ENCODE measurements around the gene USP40.

Gene USP40

GRCh38 chr2:233492078-233492477 is 74.5 kb downstream of the USP40 start:
- H3K36me3 ChIP-seq (ENCODE audit: control insufficient read depth, insufficient read depth, low read length): no peaks in the 10 kb centered on the region
- H3K9ac ChIP-seq (ENCODE audit: low read depth, low read length): no peak overlapping the region
- no peaks in the 10 kb centered on the region for H3K9me3 ChIP-seq (ENCODE audit: control insufficient read depth, insufficient read depth, low read length)
- H3K4me1 ChIP-seq (ENCODE audit: control insufficient read depth, insufficient read depth, low read length): no peaks in the 10 kb centered on the region
- H3K27me3 ChIP-seq (ENCODE audit: control insufficient read depth, insufficient read depth, low read length): no peaks in the 10 kb centered on the region
- H3K4me3 ChIP-seq (ENCODE audit: low read depth, low read length): no peak overlapping the region

- Histone ChIP-seq H3K27me3 (ENCODE audit: control insufficient read depth, insufficient read depth, low read length) (no peaks in the 10 kb centered on the region), H3K9ac (ENCODE audit: low read depth, low read length) (no peak overlapping the region), H3K36me3 (ENCODE audit: control insufficient read depth, insufficient read depth, low read length) (no peaks in the 10 kb centered on the region), H3K9me3 (ENCODE audit: control insufficient read depth, insufficient read depth, low read length) (no peaks in the 10 kb centered on the region), H3K4me1 (ENCODE audit: control insufficient read depth, insufficient read depth, low read length) (no peaks in the 10 kb centered on the region), H3K4me3 (ENCODE audit: low read depth, low read length) (no peak overlapping the region)
These were observed 75.3 kb downstream of the USP40 start for GRCh38 chr2:233491326-233491725.

GRCh38 chr2:233490831-233491230 is 75.8 kb downstream of the USP40 start:
- Histone ChIP-seq H3K4me3 (ENCODE audit: low read depth, low read length) (no peak overlapping the region), H3K9me3 (ENCODE audit: control insufficient read depth, insufficient read depth, low read length) (no peaks in the 10 kb centered on the region), H3K9ac (ENCODE audit: low read depth, low read length) (no peak overlapping the region), H3K36me3 (ENCODE audit: control insufficient read depth, insufficient read depth, low read length) (no peaks in the 10 kb centered on the region), H3K27me3 (ENCODE audit: control insufficient read depth, insufficient read depth, low read length) (no peaks in the 10 kb centered on the region), H3K4me1 (ENCODE audit: control insufficient read depth, insufficient read depth, low read length) (no peaks in the 10 kb centered on the region)

- no peaks in the 10 kb centered on the region for H3K4me1 ChIP-seq (ENCODE audit: control insufficient read depth, insufficient read depth, low read length)
These were observed 76.9 kb downstream of the USP40 start for GRCh38 chr2:233489666-233490065.

GRCh38 chr2:233489143-233489542 is 77.4 kb downstream of the USP40 start:
- Histone ChIP-seq H3K36me3 (ENCODE audit: control insufficient read depth, insufficient read depth, low read length) (no peaks in the 10 kb centered on the region), H3K9me3 (ENCODE audit: control insufficient read depth, insufficient read depth, low read length) (no peaks in the 10 kb centered on the region)

More at GRCh38 chr2:233489666-233490065, 76.9 kb downstream of the USP40 start:
- Histone ChIP-seq H3K9ac (ENCODE audit: low read depth, low read length) (no peak overlapping the region), H3K27me3 (ENCODE audit: control insufficient read depth, insufficient read depth, low read length) (no peaks in the 10 kb centered on the region), H3K36me3 (ENCODE audit: control insufficient read depth, insufficient read depth, low read length) (no peaks in the 10 kb centered on the region), H3K9me3 (ENCODE audit: control insufficient read depth, insufficient read depth, low read length) (no peaks in the 10 kb centered on the region), H3K4me3 (ENCODE audit: low read depth, low read length) (no peak overlapping the region)

GRCh38 chr2:233487748-233488345 is 78.7 kb downstream of the USP40 start:
- no peak overlapping the region for H3K4me3 ChIP-seq (ENCODE audit: low read depth, low read length)
- no peaks in the 10 kb centered on the region for H3K27me3 ChIP-seq (ENCODE audit: control insufficient read depth, insufficient read depth, low read length)
- no peaks in the 10 kb centered on the region for H3K9me3 ChIP-seq (ENCODE audit: control insufficient read depth, insufficient read depth, low read length)
- H3K4me1 ChIP-seq (ENCODE audit: control insufficient read depth, insufficient read depth, low read length): no peaks in the 10 kb centered on the region
- no peaks in the 10 kb centered on the region for H3K36me3 ChIP-seq (ENCODE audit: control insufficient read depth, insufficient read depth, low read length)
- H3K9ac ChIP-seq (ENCODE audit: low read depth, low read length): no peak overlapping the region

More at GRCh38 chr2:233489143-233489542, 77.4 kb downstream of the USP40 start:
- no peak overlapping the region for H3K9ac ChIP-seq (ENCODE audit: low read depth, low read length)
- H3K4me1 ChIP-seq (ENCODE audit: control insufficient read depth, insufficient read depth, low read length): no peaks in the 10 kb centered on the region
- H3K27me3 ChIP-seq (ENCODE audit: control insufficient read depth, insufficient read depth, low read length): no peaks in the 10 kb centered on the region
- H3K4me3 ChIP-seq (ENCODE audit: low read depth, low read length): no peak overlapping the region

GRCh38 chr2:233486778-233487552 is 79.6 kb downstream of the USP40 start:
- H3K4me3 ChIP-seq (ENCODE audit: low read depth, low read length): no peak overlapping the region

GRCh38 chr2:233486357-233486756 is 80.2 kb downstream of the USP40 start:
- Histone ChIP-seq H3K36me3 (ENCODE audit: control insufficient read depth, insufficient read depth, low read length) (no peaks in the 10 kb centered on the region), H3K4me1 (ENCODE audit: control insufficient read depth, insufficient read depth, low read length) (no peaks in the 10 kb centered on the region), H3K9ac (ENCODE audit: low read depth, low read length) (no peak overlapping the region)

More at GRCh38 chr2:233486778-233487552, 79.6 kb downstream of the USP40 start:
- no peaks in the 10 kb centered on the region for H3K27me3 ChIP-seq (ENCODE audit: control insufficient read depth, insufficient read depth, low read length)
- no peak overlapping the region for H3K9ac ChIP-seq (ENCODE audit: low read depth, low read length)
- no peaks in the 10 kb centered on the region for H3K4me1 ChIP-seq (ENCODE audit: control insufficient read depth, insufficient read depth, low read length)
- no peaks in the 10 kb centered on the region for H3K9me3 ChIP-seq (ENCODE audit: control insufficient read depth, insufficient read depth, low read length)
- H3K36me3 ChIP-seq (ENCODE audit: control insufficient read depth, insufficient read depth, low read length): no peaks in the 10 kb centered on the region

GRCh38 chr2:233485726-233486125 is 80.9 kb downstream of the USP40 start:
- H3K9me3 ChIP-seq (ENCODE audit: control insufficient read depth, insufficient read depth, low read length): no peaks in the 10 kb centered on the region
- H3K4me3 ChIP-seq (ENCODE audit: low read depth, low read length): no peak overlapping the region
- no peak overlapping the region for H3K9ac ChIP-seq (ENCODE audit: low read depth, low read length)
- no peaks in the 10 kb centered on the region for H3K27me3 ChIP-seq (ENCODE audit: control insufficient read depth, insufficient read depth, low read length)
- H3K36me3 ChIP-seq (ENCODE audit: control insufficient read depth, insufficient read depth, low read length): no peaks in the 10 kb centered on the region
- H3K4me1 ChIP-seq (ENCODE audit: control insufficient read depth, insufficient read depth, low read length): no peaks in the 10 kb centered on the region

More at GRCh38 chr2:233486357-233486756, 80.2 kb downstream of the USP40 start:
- Histone ChIP-seq H3K27me3 (ENCODE audit: control insufficient read depth, insufficient read depth, low read length) (no peaks in the 10 kb centered on the region), H3K4me3 (ENCODE audit: low read depth, low read length) (no peak overlapping the region), H3K9me3 (ENCODE audit: control insufficient read depth, insufficient read depth, low read length) (no peaks in the 10 kb centered on the region)

GRCh38 chr2:233482616-233483015 is 84.0 kb downstream of the USP40 start:
- Histone ChIP-seq H3K27me3 (ENCODE audit: control insufficient read depth, insufficient read depth, low read length) (no peaks in the 10 kb centered on the region), H3K9ac (ENCODE audit: low read depth, low read length) (no peak overlapping the region), H3K36me3 (ENCODE audit: control insufficient read depth, insufficient read depth, low read length) (no peaks in the 10 kb centered on the region), H3K9me3 (ENCODE audit: control insufficient read depth, insufficient read depth, low read length) (no peaks in the 10 kb centered on the region), H3K4me1 (ENCODE audit: control insufficient read depth, insufficient read depth, low read length) (no peaks in the 10 kb centered on the region), H3K4me3 (ENCODE audit: low read depth, low read length) (no peak overlapping the region)

- Histone ChIP-seq H3K9me3 (ENCODE audit: control insufficient read depth, insufficient read depth, low read length) (no peaks in the 10 kb centered on the region), H3K27me3 (ENCODE audit: control insufficient read depth, insufficient read depth, low read length) (no peaks in the 10 kb centered on the region), H3K36me3 (ENCODE audit: control insufficient read depth, insufficient read depth, low read length) (no peaks in the 10 kb centered on the region), H3K4me3 (ENCODE audit: low read depth, low read length) (no peak overlapping the region), H3K9ac (ENCODE audit: low read depth, low read length) (no peak overlapping the region), H3K4me1 (ENCODE audit: control insufficient read depth, insufficient read depth, low read length) (no peaks in the 10 kb centered on the region)
These were observed 85.0 kb downstream of the USP40 start for GRCh38 chr2:233481368-233482142.
